GM12873 (cell line): ENCODE data around the gene TMEM89.

Experiments used
- TF ChIP-seq, protein P1 (sequence below): IDR thresholded peaks from 2 replicates; pipeline ENCODE4 v1.5.1; 2012; ENCODE audit warnings: low read depth, mild to moderate bottlenecking, moderate library complexity, low read length, control low read depth; ENCODE audit not compliant: insufficient read depth; ENCODE audit errors: missing control alignments

The TMEM89 gene

DNA sequence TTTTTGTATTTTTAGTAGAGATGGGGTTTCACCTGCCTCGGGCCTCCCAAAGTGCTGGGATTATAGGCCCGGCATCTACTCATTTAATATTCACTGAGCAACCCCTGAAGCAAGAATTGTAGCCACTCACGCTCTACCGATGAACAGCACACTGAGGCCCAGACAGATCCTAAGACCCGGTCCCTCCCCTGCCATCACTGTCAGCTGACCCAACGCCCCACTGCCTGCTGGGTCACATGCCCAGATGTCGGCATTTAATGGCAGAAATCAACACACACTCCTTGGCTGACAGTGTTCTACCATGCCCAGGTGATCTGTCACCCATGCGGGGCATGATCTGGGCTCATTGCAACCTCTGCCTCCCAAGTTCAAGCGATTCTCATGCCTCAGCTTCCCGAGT, 3.2 kb upstream of the TMEM89 start:
- TF ChIP-seq, protein P1, sequence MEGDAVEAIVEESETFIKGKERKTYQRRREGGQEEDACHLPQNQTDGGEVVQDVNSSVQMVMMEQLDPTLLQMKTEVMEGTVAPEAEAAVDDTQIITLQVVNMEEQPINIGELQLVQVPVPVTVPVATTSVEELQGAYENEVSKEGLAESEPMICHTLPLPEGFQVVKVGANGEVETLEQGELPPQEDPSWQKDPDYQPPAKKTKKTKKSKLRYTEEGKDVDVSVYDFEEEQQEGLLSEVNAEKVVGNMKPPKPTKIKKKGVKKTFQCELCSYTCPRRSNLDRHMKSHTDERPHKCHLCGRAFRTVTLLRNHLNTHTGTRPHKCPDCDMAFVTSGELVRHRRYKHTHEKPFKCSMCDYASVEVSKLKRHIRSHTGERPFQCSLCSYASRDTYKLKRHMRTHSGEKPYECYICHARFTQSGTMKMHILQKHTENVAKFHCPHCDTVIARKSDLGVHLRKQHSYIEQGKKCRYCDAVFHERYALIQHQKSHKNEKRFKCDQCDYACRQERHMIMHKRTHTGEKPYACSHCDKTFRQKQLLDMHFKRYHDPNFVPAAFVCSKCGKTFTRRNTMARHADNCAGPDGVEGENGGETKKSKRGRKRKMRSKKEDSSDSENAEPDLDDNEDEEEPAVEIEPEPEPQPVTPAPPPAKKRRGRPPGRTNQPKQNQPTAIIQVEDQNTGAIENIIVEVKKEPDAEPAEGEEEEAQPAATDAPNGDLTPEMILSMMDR, result no peak

DNA sequence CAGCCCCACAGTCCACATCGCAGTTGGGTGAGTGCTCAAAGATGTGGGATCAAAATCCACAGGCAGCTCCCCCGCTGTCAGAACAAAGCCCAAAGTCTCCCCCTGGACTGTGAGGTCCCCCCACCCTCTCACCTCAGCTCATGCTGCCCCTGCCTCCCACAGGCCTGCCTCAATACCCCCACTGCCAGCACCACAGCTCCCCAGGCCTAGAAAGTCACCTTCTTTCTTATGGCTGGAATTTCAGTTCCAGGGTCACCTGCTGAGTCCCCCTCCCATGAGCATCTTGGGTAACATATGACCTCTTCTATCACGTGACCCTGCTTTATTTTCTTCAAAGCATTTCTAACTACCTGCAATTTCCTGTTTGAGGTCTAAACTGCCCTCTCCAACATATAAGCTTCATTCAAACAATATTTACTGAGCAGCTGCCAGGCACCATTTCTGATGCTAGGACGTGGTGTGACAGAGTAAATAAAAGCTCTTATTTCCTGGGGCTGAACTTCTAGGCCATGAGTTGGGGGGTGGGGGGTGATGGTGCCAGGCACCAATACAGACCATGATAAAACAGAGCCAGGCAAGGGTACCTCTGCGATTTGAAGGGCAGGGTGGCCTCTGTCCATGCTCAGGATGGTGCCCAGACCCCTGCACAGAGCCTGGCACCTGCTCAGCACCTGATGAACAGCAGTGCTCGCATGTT, 2.4 kb upstream of the TMEM89 start:
- TF ChIP-seq, protein P1, result no peak

DNA sequence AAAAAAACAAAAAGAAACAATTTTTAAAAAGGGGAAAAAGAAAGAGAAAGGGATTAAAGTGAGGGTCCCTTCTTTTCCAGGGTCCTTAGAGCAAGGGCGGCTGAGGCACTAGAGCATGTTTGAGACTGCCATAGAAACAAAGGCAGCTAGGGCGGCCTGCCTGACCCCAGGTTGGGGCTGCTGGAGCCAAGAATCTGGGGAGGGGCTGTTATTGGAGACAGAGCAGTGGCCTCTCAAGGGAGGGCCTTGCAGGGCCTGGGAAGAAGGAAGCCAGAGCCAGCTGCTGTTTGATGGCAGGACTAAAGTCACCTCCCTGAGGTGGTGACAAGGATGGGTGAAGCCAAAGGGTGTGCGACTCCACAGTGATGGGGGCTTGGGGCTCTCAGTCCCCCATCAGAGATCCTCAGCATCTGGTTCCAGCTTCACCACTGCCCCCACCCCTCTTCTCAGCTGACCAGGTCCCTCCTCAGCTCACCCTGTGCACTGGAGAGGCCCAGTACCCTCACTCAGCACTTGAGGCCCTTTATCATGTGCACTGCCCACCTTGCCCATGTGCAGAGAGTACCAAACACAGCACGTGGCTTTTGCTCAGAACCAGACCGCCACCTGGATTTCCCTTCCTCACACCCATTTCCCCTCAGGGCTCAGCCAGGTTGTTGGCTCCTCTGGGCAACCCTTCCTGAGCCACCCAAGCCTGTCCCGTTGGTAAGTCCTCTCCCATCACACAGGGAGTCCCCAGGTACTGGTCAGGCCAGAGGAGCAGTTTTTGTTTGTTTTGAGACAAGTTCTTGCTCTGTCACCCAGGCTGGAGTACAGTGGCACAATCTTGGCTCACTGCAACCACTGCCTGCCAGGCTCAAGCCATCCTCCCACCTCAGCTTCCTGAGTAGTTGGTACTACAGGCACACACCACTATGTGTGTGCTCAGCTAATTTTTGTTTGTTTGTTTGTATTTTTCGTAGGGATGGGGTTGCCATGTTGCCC, 1.7 kb downstream of the TMEM89 start:
- TF ChIP-seq, protein P1, result no peak

DNA sequence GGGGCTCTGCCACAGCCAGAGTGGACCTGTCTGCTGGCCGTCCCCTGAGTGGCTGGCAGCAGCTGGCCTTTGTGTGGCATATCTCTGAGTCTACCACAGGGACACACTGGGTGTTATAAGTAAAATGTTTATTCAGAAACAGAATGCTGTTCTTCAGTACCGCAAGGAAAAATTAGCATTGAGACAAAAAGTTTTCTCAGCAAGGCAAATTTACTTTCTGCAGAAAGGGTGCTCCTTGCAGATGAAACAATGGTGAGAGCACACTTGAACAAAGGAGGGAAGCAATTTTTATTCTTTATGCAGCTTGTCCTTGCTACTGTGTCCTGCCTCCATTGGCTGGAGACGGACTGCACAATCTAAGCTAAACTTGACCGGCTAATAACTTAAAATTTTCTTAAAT, 4.0 kb downstream of the TMEM89 start:
- TF ChIP-seq, protein P1, result no peak

DNA sequence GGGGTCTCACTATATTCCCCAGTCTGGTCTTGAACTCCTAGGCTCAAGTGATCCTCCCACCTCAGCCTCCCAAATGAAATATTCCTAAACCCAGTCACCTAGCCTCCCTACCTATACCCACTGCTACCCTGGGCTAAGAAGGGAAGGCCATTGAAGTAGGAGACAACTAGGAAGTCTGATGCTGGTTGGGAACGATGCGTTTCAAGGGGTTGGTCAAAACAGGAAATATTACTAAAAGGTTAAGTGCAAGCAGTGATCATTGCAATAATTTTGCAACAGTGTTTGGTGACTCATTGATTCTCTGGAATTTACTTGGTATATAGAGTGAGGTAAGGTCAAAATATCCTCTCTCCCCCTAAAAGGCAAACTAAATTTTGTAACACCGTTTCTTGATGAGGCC, 7.5 kb downstream of the TMEM89 start:
- TF ChIP-seq, protein P1, result no peak

DNA sequence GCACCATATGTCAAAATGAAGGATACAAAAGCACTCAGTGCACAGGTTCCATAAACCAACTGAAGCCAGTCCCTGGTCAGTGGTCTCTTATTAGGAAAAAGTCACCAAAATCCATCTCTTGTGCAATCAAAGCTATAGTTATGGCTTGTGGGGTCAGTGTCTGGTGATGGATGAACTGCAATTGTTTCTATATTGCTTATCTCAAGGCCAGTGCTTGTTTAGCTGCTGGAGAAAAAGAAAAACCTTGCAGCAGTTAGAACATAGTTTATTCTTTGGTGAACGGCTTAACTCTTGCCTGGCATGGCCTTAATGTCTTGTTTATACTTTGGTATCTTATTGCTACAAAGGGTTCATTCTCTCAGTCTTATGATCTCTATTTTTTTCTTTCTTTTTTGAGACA, 9.3 kb downstream of the TMEM89 start:
- TF ChIP-seq, protein P1, result no peak
